Activated naive CD4-positive, alpha-beta T cell treated with anti-CD3 and anti-CD28 coated beads, Interleukin-2, amount 10 ng/mL, durations not matched to agents 7 days and 5 days (primary cell): ENCODE data around the gene FSTL5.

Experiments
- CTCF ChIA-PET: fragments of 350-600 bp; sonication (Branson Sonifier 250); formaldehyde crosslinking; loops from one replicate; lab custom pipeline; 2021; ENCODE audit warnings: antibody characterized with exemption; lab: Charles Lee
- DNase-seq: peaks from one replicate; pipeline ENCODE4 v3.0.0-alpha.2; 2020
- H3K27ac Mint-ChIP-seq: one replicate; pipeline ENCODE4 v1.8.0; 2021; ENCODE audit warnings: mild to moderate bottlenecking, moderate library complexity, mixed read lengths
- H3K27me3 Mint-ChIP-seq: one replicate; pipeline ENCODE4 v1.8.0; 2021; ENCODE audit warnings: mild to moderate bottlenecking, mixed read lengths
- H3K36me3 Mint-ChIP-seq: one replicate; pipeline ENCODE4 v1.8.0; 2021; ENCODE audit warnings: mixed read lengths
- H3K4me1 Mint-ChIP-seq: one replicate; pipeline ENCODE4 v1.8.0; 2021; ENCODE audit warnings: mixed read lengths
- H3K4me3 Mint-ChIP-seq: one replicate; pipeline ENCODE4 v1.8.0; 2021; ENCODE audit warnings: mild to moderate bottlenecking, moderate library complexity, mixed read lengths
- H3K9me3 Mint-ChIP-seq: one replicate; pipeline ENCODE4 v1.8.0; 2021; ENCODE audit warnings: mixed read lengths

FSTL5 gene

GRCh38 chr4:161937596-161937995 lies 226.2 kb downstream of the FSTL5 start:
- no peaks in the 10 kb centered on the region for H3K4me1 Mint-ChIP-seq
- no peaks in the 10 kb centered on the region for H3K36me3 Mint-ChIP-seq

GRCh38 chr4:161936625-161937550 lies 226.9 kb downstream of the FSTL5 start:
- peaks cover 1% of the 10 kb centered on the region for H3K9me3 Mint-ChIP-seq
- CTCF ChIA-PET, result no interaction called here
- H3K4me1 Mint-ChIP-seq, result no peaks in the 10 kb centered on the region
- no peak overlapping the region for H3K4me3 Mint-ChIP-seq
- DNase-seq, result no peak
- no peaks in the 10 kb centered on the region for H3K27me3 Mint-ChIP-seq
- H3K27ac Mint-ChIP-seq, result no peak overlapping the region
- H3K36me3 Mint-ChIP-seq, result no peaks in the 10 kb centered on the region

More at GRCh38 chr4:161937596-161937995, 226.2 kb downstream of the FSTL5 start:
- Mint-ChIP-seq H3K27ac (no peak overlapping the region), H3K9me3 (peaks cover 1% of the 10 kb centered on the region), H3K27me3 (no peaks in the 10 kb centered on the region), H3K4me3 (no peak overlapping the region)
- CTCF ChIA-PET, result no interaction called here
- no peak for DNase-seq

- DNase-seq, result no peak
- no peak overlapping the region for H3K27ac Mint-ChIP-seq
- no peaks in the 10 kb centered on the region for H3K27me3 Mint-ChIP-seq
- H3K4me1 Mint-ChIP-seq, result no peaks in the 10 kb centered on the region
- H3K36me3 Mint-ChIP-seq, result no peaks in the 10 kb centered on the region
- no peak overlapping the region for H3K4me3 Mint-ChIP-seq
- CTCF ChIA-PET, result no interaction called here
- peaks cover 3% of the 10 kb centered on the region for H3K9me3 Mint-ChIP-seq
These were observed 232.7 kb downstream of the FSTL5 start for GRCh38 chr4:161931089-161931488.

GRCh38 chr4:161929956-161930355 lies 233.8 kb downstream of the FSTL5 start:
- no peaks in the 10 kb centered on the region for H3K36me3 Mint-ChIP-seq
- CTCF ChIA-PET, result no interaction called here
- H3K27me3 Mint-ChIP-seq, result no peaks in the 10 kb centered on the region
- no peak overlapping the region for H3K27ac Mint-ChIP-seq
- no peak for DNase-seq
- peaks cover 3% of the 10 kb centered on the region for H3K9me3 Mint-ChIP-seq
- no peak overlapping the region for H3K4me3 Mint-ChIP-seq
- no peaks in the 10 kb centered on the region for H3K4me1 Mint-ChIP-seq

- DNase-seq, result no peak
- Mint-ChIP-seq H3K4me1 (no peaks in the 10 kb centered on the region), H3K27me3 (no peaks in the 10 kb centered on the region), H3K36me3 (no peaks in the 10 kb centered on the region), H3K9me3 (peaks cover 3% of the 10 kb centered on the region), H3K4me3 (no peak overlapping the region), H3K27ac (no peak overlapping the region)
- CTCF ChIA-PET, result no interaction called here
These were observed 237.6 kb downstream of the FSTL5 start for GRCh38 chr4:161926033-161926828.

GRCh38 chr4:161920304-161921052 lies 243.3 kb downstream of the FSTL5 start:
- Mint-ChIP-seq H3K9me3 (no peaks in the 10 kb centered on the region), H3K4me3 (no peak overlapping the region), H3K4me1 (no peaks in the 10 kb centered on the region), H3K36me3 (no peaks in the 10 kb centered on the region), H3K27me3 (no peaks in the 10 kb centered on the region), H3K27ac (no peak overlapping the region)
- CTCF ChIA-PET, result no interaction called here
- DNase-seq, result no peak

- Mint-ChIP-seq H3K27me3 (no peaks in the 10 kb centered on the region), H3K9me3 (no peaks in the 10 kb centered on the region), H3K4me1 (no peaks in the 10 kb centered on the region), H3K4me3 (no peak overlapping the region), H3K36me3 (no peaks in the 10 kb centered on the region), H3K27ac (no peak overlapping the region)
- DNase-seq, result no peak
- CTCF ChIA-PET, result no interaction called here
These were observed 244.2 kb downstream of the FSTL5 start for GRCh38 chr4:161919442-161920220.

GRCh38 chr4:161916035-161916434 lies 247.8 kb downstream of the FSTL5 start:
- CTCF ChIA-PET, result no interaction called here
- H3K9me3 Mint-ChIP-seq, result peaks cover 6% of the 10 kb centered on the region

GRCh38 chr4:161907590-161907955 lies 256.2 kb downstream of the FSTL5 start:
- Mint-ChIP-seq H3K9me3 (peaks cover 6% of the 10 kb centered on the region), H3K4me3 (no peak overlapping the region), H3K27ac (no peak overlapping the region), H3K36me3 (no peaks in the 10 kb centered on the region), H3K4me1 (no peaks in the 10 kb centered on the region), H3K27me3 (no peaks in the 10 kb centered on the region)
- no peak for DNase-seq
- CTCF ChIA-PET, result no interaction called here

More at GRCh38 chr4:161916035-161916434, 247.8 kb downstream of the FSTL5 start:
- Mint-ChIP-seq H3K27me3 (no peaks in the 10 kb centered on the region), H3K4me1 (no peaks in the 10 kb centered on the region), H3K27ac (no peak overlapping the region), H3K4me3 (no peak overlapping the region), H3K36me3 (no peaks in the 10 kb centered on the region)
- no peak for DNase-seq

- DNase-seq, result no peak
- CTCF ChIA-PET, result no interaction called here
- peaks cover 3% of the 10 kb centered on the region for H3K9me3 Mint-ChIP-seq
- H3K4me1 Mint-ChIP-seq, result no peaks in the 10 kb centered on the region
- no peaks in the 10 kb centered on the region for H3K36me3 Mint-ChIP-seq
- no peak overlapping the region for H3K27ac Mint-ChIP-seq
- no peak overlapping the region for H3K4me3 Mint-ChIP-seq
- H3K27me3 Mint-ChIP-seq, result no peaks in the 10 kb centered on the region
These were observed 256.8 kb downstream of the FSTL5 start for GRCh38 chr4:161906836-161907589.

GRCh38 chr4:161900110-161900509 lies 263.7 kb downstream of the FSTL5 start:
- H3K4me1 Mint-ChIP-seq, result no peaks in the 10 kb centered on the region
- H3K27ac Mint-ChIP-seq, result no peak overlapping the region
- CTCF ChIA-PET, result no interaction called here
- H3K27me3 Mint-ChIP-seq, result no peaks in the 10 kb centered on the region
- no peak for DNase-seq
- no peak overlapping the region for H3K4me3 Mint-ChIP-seq
- no peaks in the 10 kb centered on the region for H3K36me3 Mint-ChIP-seq
- peaks cover 5% of the 10 kb centered on the region for H3K9me3 Mint-ChIP-seq

GRCh38 chr4:161894493-161895167 lies 269.2 kb downstream of the FSTL5 start:
- H3K27me3 Mint-ChIP-seq, result no peaks in the 10 kb centered on the region
- no peak for DNase-seq
- H3K9me3 Mint-ChIP-seq, result peaks cover 1% of the 10 kb centered on the region
- no peak overlapping the region for H3K4me3 Mint-ChIP-seq
- H3K27ac Mint-ChIP-seq, result no peak overlapping the region
- H3K4me1 Mint-ChIP-seq, result no peaks in the 10 kb centered on the region
- CTCF ChIA-PET, result no interaction called here
- H3K36me3 Mint-ChIP-seq, result no peaks in the 10 kb centered on the region

- Mint-ChIP-seq H3K4me3 (no peak overlapping the region), H3K4me1 (no peaks in the 10 kb centered on the region), H3K27me3 (no peaks in the 10 kb centered on the region), H3K9me3 (no peaks in the 10 kb centered on the region), H3K36me3 (no peaks in the 10 kb centered on the region), H3K27ac (no peak overlapping the region)
- no peak for DNase-seq
- CTCF ChIA-PET, result no interaction called here
These were observed 269.8 kb downstream of the FSTL5 start for GRCh38 chr4:161894014-161894413.
